HG02763 (cell line): Measurements from ENCODE around the gene MIB2.

Experiments used
- ATAC-seq: cut with Tn5 transposase; IDR thresholded peaks from one replicate; pipeline ENCODE4 v1.9.1; 2021; ENCODE audit warnings: mild to moderate bottlenecking, moderate library complexity; ENCODE audit not compliant: unreplicated experiment

Gene MIB2

DNA sequence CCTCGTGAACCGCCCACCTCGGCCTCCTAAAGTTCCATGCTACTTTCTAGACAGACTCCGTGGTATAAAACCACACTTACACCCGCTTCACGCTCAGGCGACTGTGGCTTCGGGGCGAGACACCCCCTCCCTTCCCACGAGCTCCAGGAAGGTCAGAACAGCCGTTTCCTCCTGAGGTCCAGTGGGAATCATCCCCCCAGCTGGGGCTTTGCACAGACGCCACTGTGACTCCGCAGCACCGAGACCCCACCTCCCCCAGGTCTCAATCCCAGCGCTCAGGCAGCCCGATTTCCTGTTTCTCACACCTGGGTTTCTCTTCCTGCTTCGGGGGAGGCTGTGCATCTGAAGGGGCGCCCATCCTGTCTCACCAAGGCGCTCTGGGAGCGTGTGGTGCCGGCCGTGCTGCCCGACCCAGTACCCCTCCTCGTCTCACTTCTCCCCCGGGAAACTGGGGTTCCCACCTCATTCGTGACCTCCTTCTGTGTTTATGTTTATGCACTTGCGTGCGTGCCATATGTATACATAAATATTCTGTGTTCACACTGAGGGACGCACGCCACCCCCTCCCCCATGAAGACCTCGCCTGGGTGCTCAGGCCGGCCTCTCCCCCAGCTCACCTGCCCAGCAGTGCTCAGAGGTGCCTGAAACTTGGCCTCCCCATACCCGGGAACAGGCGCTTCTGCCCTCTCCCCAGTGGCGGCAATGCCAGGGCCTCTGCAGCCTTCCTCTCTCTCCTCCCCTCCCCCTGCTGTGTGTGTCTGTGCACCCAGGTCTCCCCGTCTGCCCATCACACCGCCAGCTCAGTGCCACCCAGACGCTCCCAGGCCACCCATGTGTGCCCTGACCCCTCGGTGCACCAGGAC is 62.6 kb downstream of the MIB2 start:
- ATAC-seq = peak; percentile 57

DNA sequence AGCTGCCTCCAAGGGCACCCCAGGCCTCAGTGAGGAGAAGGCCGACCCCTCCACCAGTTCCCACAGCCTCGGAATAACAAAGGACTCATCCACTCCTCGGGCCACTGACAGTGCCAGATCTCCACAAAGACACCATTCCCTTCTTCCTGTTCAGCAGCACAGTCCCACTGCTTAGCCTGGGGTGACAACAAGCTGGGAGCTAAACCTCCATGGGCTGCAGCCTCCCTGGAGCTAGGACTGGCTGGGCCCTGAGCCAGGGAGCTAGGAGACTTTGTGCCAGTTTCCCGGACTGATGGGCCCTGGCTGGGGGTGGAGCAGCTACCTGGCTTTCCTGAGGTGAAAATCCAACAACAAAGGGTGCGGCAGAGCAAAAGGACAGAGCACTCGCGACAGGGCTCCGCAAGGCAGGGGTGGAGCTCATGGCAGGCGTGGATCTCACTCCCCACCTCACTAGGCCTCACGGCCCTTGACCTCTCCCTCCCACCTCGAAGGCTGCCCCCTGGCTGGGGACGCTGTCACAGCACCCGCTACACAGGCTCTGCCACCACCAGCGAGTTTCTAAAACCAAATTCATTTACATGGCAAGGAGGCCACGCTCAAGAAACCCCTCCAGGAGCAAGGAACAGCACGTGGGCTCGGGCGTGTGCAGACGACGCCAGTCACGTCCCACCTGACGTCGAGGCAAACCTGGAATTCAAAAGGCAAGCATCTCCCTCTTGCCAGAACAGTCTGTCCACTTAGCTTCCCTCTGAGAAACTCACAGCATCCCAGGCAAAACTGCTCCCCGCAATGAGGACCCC is 63.5 kb downstream of the MIB2 start:
- ATAC-seq = no peak
